Small intestine (tissue), 16 donors: ENCODE measurements around the gene ZDHHC16. TPM values are rescaled to one million over a fixed set of nuclear protein-coding genes. Genes with fewer than 3 reads are reported as not detected.
"Not testable (repeated sequence)": the region's sequence is repeated elsewhere in the genome, so short reads cannot be mapped to it uniquely, and the experiment has no call there.

Source experiments
- DNase-seq, 2 donors: peaks; one replicate each; pipeline versions ENCODE4 v3.0.0 to v3.0.0-alpha.2; 2013
- FAIRE-seq: peaks from 2 replicates; lab custom pipeline; 2012; peaks lifted over from hg19 to GRCh38; lab: Jason Lieb, UNC
- H3K27ac ChIP-seq, 3 donors: one replicate each; pipeline ENCODE4 v1.5.1; 2013; ENCODE audit warnings: low read length in 2 of 3, mild to moderate bottlenecking in 2 of 3, control low read depth in 1 of 3, inconsistent platforms in 1 of 3, low read depth in 1 of 3, moderate library complexity in 1 of 3
- H3K27me3 ChIP-seq, 3 donors: one replicate each; pipeline ENCODE4 v1.6.1; 2013; ENCODE audit warnings: low read length in 3 of 3, inconsistent platforms in 1 of 3; ENCODE audit not compliant: control insufficient read depth in 3 of 3, insufficient read depth in 3 of 3
- H3K36me3 ChIP-seq, 3 donors: one replicate each; pipeline ENCODE4 v1.6.1; 2013; ENCODE audit warnings: low read length in 3 of 3, inconsistent platforms in 1 of 3, low read depth in 1 of 3, mild to moderate bottlenecking in 1 of 3, moderate library complexity in 1 of 3; ENCODE audit not compliant: control insufficient read depth in 3 of 3, insufficient read depth in 2 of 3
- H3K4me1 ChIP-seq, 3 donors: one replicate each; pipeline ENCODE4 v1.6.1; 2013; ENCODE audit warnings: low read length in 2 of 3, inconsistent platforms in 1 of 3, low read depth in 1 of 3, mild to moderate bottlenecking in 1 of 3, moderate library complexity in 1 of 3; ENCODE audit not compliant: control insufficient read depth in 3 of 3, insufficient read depth in 2 of 3
- H3K4me3 ChIP-seq, 3 donors: one replicate each; pipeline ENCODE4 v1.5.1; 2013; ENCODE audit warnings: low read length in 3 of 3, control low read depth in 1 of 3, inconsistent platforms in 1 of 3, low read depth in 1 of 3, mild to moderate bottlenecking in 1 of 3, moderate library complexity in 1 of 3
- H3K9me3 ChIP-seq, 2 donors: one replicate each; pipeline ENCODE4 v1.6.1; 2013; ENCODE audit warnings: low read depth in 1 of 2, low read length in 1 of 2; ENCODE audit not compliant: control insufficient read depth in 2 of 2, insufficient read depth in 1 of 2
- WGBS, 3 donors: extraction: QIAGEN DNeasy Blood & Tissue Kit; methylation state at CpG; one replicate each; pipeline ENCODE4 v1.1.7; 2013; 5-methylcytosine and 5-hydroxymethylcytosine counted together
- long read RNA-seq, 10 donors: transcript quantifications; one replicate each; lab custom pipeline, GENCODE V29; 2026
- polyA plus RNA-seq, 4 donors: library from polyadenylated mRNA; stranded (reverse) in 3 of 4; unstranded in 1 of 4; fragments of 200-250 nt in 3 of 4; fragments of 120-200 nt in 1 of 4; gene quantifications; one replicate each; pipeline versions ENCODE4 v1.2.1 to v1.2.3, GENCODE V29; 2013
- donor health status: healthy with polysubstance abuse.
- donor health status: control.
- donor health status: control.
- donor health status: Bipolar disorder and iron deficiency.
- donor health status: healthy.

The ZDHHC16 gene
- 10 to 100 TPM; 17.0 to 36.0 (median 28.9) TPM for polyA plus RNA-seq
- long read RNA-seq, donor 1, partial matches to known transcripts, result 0 of 6 reads
- long read RNA-seq, donor 1, other reads (novel, unspliced or antisense), result 0 of 6 reads
- long read RNA-seq, donor 2, partial matches to known transcripts, result 0 of 2 reads
- long read RNA-seq, donor 2, other reads (novel, unspliced or antisense), result 0 of 2 reads
- long read RNA-seq, donor 3, partial matches to known transcripts, result 5 of 7 reads
- long read RNA-seq, donor 3, other reads (novel, unspliced or antisense), result 0 of 7 reads
- long read RNA-seq, donor 4, result 0 reads
- long read RNA-seq, donor 5, partial matches to known transcripts, result 0 of 1 reads
- long read RNA-seq, donor 5, other reads (novel, unspliced or antisense), result 0 of 1 reads
- long read RNA-seq, donor 6, partial matches to known transcripts, result 40 of 47 reads
- long read RNA-seq, donor 6, other reads (novel, unspliced or antisense), result 0 of 47 reads
- long read RNA-seq, donor 7, result 0 reads
- long read RNA-seq, donor 8, partial matches to known transcripts, result 0 of 1 reads
- long read RNA-seq, donor 8, other reads (novel, unspliced or antisense), result 0 of 1 reads
- long read RNA-seq, donor 9, partial matches to known transcripts, result 0 of 2 reads
- long read RNA-seq, donor 9, other reads (novel, unspliced or antisense), result 0 of 2 reads
- long read RNA-seq, donor 10, partial matches to known transcripts, result 0 of 8 reads
- long read RNA-seq, donor 10, other reads (novel, unspliced or antisense), result 0 of 8 reads

- Histone ChIP-seq H3K27me3 (no peaks in the 10 kb centered on the region), H3K4me3 (peak within 1 kb of the TSS; percentile 66 to 90 (median 86)), H3K4me1 (peaks cover 2 to 15% (median 9%) of the 10 kb centered on the region in 3 donors), H3K27ac (peak within 1 kb of the TSS; percentile 27 to 68 (median 67)), H3K36me3 (peaks cover 2 to 14% (median 6%) of the 10 kb centered on the region in 3 donors), H3K9me3 (no peaks in the 10 kb centered on the region)
- DNase-seq (peak; percentile 96 to 98), FAIRE-seq (no peak)
- 0% methylated on average over 57 to 66 of the region's 66 CpGs for WGBS, 3 donors
Observed at GRCh38 chr10:97445722-97446639, at the start of gene ZDHHC16, which contains the start of gene EXOSC1. Gene ZDHHC16, plus strand, starts transcription at chr10:97446175. Its CDS starts 5,501 bp downstream, at chr10:97451676. Gene EXOSC1, minus strand, starts transcription at chr10:97446006. Its CDS starts 21 bp downstream, at chr10:97445985.

- Histone ChIP-seq H3K4me1 (peaks cover 0 to 5% (median 0%) of the 10 kb centered on the region in 3 donors), H3K4me3 (peak overlapping the region in 2 of 3 donors; percentile 73 to 78), H3K36me3 (peaks cover 0 to 20% (median 0%) of the 10 kb centered on the region in 3 donors), H3K27ac (peak overlapping the region; percentile 42 to 92 (median 75)), H3K9me3 (no peaks in the 10 kb centered on the region), H3K27me3 (no peaks in the 10 kb centered on the region)
- WGBS, 3 donors, result 17 to 29% (median 23%) methylated on average over 21 of the region's 21 CpGs
- no peak for FAIRE-seq
- DNase-seq, result peak; percentile 84 to 91
Observed at GRCh38 chr10:97399843-97400545, 46.0 kb upstream of the ZDHHC16 start.

GRCh38 chr10:97400665-97401454 is 45.1 kb upstream of the ZDHHC16 start, which contains the start of gene RRP12:
Gene RRP12, minus strand, starts transcription at chr10:97401340. Its CDS starts 109 bp downstream, at chr10:97401231.
- FAIRE-seq, result no peak
- no peaks in the 10 kb centered on the region for H3K27me3 ChIP-seq
- H3K4me3 ChIP-seq, result peak within 1 kb of the TSS; percentile 73 to 78 (median 77)
- H3K4me1 ChIP-seq, result peaks cover 0 to 5% (median 0%) of the 10 kb centered on the region in 3 donors
- 1% methylated on average over 39 of the region's 39 CpGs for WGBS, 3 donors
- DNase-seq, result peak; percentile 97 to 99
- no peaks in the 10 kb centered on the region for H3K9me3 ChIP-seq
- peak within 1 kb of the TSS; percentile 42 to 92 (median 75) for H3K27ac ChIP-seq
- peaks cover 0 to 12% (median 0%) of the 10 kb centered on the region in 3 donors for H3K36me3 ChIP-seq

GRCh38 chr10:97401455-97401919 is 44.5 kb upstream of the ZDHHC16 start:
- H3K4me1 ChIP-seq, result peaks cover 0 to 5% (median 0%) of the 10 kb centered on the region in 3 donors
- peak overlapping the region in 2 of 3 donors; percentile 75 to 92 for H3K27ac ChIP-seq
- H3K27me3 ChIP-seq, result no peaks in the 10 kb centered on the region
- H3K4me3 ChIP-seq, result peak overlapping the region in 1 of 3 donors; percentile 78
- 61 to 68% (median 62%) methylated on average over 13 of the region's 13 CpGs for whole genome bisulfite sequencing, 3 donors
- peaks cover 0 to 7% (median 0%) of the 10 kb centered on the region in 3 donors for H3K36me3 ChIP-seq
- FAIRE-seq (no peak), DNase-seq (no peak)
- H3K9me3 ChIP-seq, result no peaks in the 10 kb centered on the region

- peaks cover 0 to 10% (median 0%) of the 10 kb centered on the region in 3 donors for H3K4me1 ChIP-seq
- H3K9me3 ChIP-seq, result no peaks in the 10 kb centered on the region
- no peak overlapping the region for H3K27ac ChIP-seq
- no peaks in the 10 kb centered on the region for H3K36me3 ChIP-seq
- no peak for FAIRE-seq
- DNase-seq, result no peak
- no peak overlapping the region for H3K4me3 ChIP-seq
- no peaks in the 10 kb centered on the region for H3K27me3 ChIP-seq
Observed at GRCh38 chr10:97404044-97404443, 41.9 kb upstream of the ZDHHC16 start.

GRCh38 chr10:97406064-97406463 is 39.9 kb upstream of the ZDHHC16 start:
- Histone ChIP-seq H3K27me3 (no peaks in the 10 kb centered on the region), H3K9me3 (no peaks in the 10 kb centered on the region), H3K4me1 (peaks cover 0 to 5% (median 0%) of the 10 kb centered on the region in 3 donors), H3K27ac (peak overlapping the region in 1 of 3 donors; percentile 27), H3K4me3 (no peak overlapping the region), H3K36me3 (no peaks in the 10 kb centered on the region)
- FAIRE-seq (no peak), DNase-seq (no peak)
- WGBS, 3 donors, result 72 to 85% (median 79%) methylated on average over 3 of the region's 3 CpGs

- not testable (repeated sequence) for H3K4me1 ChIP-seq, H3K36me3 ChIP-seq, FAIRE-seq, H3K4me3 ChIP-seq, H3K9me3 ChIP-seq, H3K27me3 ChIP-seq, H3K27ac ChIP-seq, DNase-seq
- 91 to 96% (median 93%) methylated on average over 7 of the region's 7 CpGs for WGBS, 3 donors
Observed at GRCh38 chr10:97406483-97406882, 39.5 kb upstream of the ZDHHC16 start.
